ENCODE data around the gene MRPS6.

DNA sequence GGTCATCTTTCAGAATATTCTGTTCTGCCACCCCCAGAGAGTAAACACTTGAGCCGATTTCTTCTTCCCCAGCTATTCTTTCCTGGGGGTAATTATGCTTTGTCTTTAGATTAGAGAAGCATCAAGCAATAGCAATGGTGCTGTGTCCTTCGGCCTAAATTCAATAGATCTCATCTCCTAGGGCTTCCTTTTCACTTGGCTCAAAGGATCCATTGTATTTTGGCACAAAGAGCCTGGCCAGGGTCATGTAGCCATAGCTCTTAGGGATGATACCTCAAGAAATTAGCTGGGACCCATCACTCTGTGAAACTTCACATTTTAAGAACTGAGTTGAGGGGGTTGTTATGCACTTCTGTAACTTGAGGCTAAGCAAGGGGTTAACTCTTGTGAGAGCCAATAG lies 27.0 kb downstream of the MRPS6 start:
- TF ChIP-seq, protein P1, sequence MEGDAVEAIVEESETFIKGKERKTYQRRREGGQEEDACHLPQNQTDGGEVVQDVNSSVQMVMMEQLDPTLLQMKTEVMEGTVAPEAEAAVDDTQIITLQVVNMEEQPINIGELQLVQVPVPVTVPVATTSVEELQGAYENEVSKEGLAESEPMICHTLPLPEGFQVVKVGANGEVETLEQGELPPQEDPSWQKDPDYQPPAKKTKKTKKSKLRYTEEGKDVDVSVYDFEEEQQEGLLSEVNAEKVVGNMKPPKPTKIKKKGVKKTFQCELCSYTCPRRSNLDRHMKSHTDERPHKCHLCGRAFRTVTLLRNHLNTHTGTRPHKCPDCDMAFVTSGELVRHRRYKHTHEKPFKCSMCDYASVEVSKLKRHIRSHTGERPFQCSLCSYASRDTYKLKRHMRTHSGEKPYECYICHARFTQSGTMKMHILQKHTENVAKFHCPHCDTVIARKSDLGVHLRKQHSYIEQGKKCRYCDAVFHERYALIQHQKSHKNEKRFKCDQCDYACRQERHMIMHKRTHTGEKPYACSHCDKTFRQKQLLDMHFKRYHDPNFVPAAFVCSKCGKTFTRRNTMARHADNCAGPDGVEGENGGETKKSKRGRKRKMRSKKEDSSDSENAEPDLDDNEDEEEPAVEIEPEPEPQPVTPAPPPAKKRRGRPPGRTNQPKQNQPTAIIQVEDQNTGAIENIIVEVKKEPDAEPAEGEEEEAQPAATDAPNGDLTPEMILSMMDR (IDR thresholded peaks at IDR 0.05), result no peak
- TF ChIP-seq POLR2A (IDR thresholded peaks at IDR 0.05), result no peak
